D721Med (cell line): ENCODE measurements around the gene TLL1.

Experiments used
- DNase-seq: peaks from one replicate; pipeline ENCODE4 v3.0.0; 2011; ENCODE audit warnings: low spot score; ENCODE audit not compliant: insufficient read length
- FAIRE-seq: peaks from 2 replicates; lab custom pipeline; 2011; peaks lifted over from hg19 to GRCh38; lab: Jason Lieb, UNC
- TF ChIP-seq, protein P1 (sequence below): IDR thresholded peaks from 2 replicates; pipeline ENCODE4 v1.5.1; 2012; ENCODE audit warnings: mild to moderate bottlenecking, control low read depth; ENCODE audit not compliant: insufficient read depth; ENCODE audit errors: missing control alignments

TLL1 gene

DNA sequence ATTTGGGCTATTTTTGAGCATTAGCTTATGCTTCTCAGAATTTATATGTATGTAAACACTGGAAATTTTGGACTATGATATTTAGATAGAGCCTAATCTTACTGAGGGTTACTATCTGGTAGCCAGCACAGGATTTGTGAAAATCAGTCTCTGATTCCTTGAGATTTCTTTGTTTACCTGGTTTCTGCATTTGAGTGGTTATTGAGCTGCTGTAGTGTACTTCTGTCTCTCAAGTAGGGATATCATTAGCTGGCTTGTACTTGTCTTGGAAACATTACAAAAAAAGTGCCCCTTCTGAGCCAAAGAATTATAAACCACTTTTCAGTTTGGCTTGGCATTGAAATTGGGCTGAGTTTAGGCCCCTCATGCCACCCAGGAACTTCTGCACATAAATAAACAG, 49.7 kb downstream of the TLL1 start:
- FAIRE-seq: no peak
- TF ChIP-seq, protein P1, sequence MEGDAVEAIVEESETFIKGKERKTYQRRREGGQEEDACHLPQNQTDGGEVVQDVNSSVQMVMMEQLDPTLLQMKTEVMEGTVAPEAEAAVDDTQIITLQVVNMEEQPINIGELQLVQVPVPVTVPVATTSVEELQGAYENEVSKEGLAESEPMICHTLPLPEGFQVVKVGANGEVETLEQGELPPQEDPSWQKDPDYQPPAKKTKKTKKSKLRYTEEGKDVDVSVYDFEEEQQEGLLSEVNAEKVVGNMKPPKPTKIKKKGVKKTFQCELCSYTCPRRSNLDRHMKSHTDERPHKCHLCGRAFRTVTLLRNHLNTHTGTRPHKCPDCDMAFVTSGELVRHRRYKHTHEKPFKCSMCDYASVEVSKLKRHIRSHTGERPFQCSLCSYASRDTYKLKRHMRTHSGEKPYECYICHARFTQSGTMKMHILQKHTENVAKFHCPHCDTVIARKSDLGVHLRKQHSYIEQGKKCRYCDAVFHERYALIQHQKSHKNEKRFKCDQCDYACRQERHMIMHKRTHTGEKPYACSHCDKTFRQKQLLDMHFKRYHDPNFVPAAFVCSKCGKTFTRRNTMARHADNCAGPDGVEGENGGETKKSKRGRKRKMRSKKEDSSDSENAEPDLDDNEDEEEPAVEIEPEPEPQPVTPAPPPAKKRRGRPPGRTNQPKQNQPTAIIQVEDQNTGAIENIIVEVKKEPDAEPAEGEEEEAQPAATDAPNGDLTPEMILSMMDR: no peak
- DNase-seq: no peak

DNA sequence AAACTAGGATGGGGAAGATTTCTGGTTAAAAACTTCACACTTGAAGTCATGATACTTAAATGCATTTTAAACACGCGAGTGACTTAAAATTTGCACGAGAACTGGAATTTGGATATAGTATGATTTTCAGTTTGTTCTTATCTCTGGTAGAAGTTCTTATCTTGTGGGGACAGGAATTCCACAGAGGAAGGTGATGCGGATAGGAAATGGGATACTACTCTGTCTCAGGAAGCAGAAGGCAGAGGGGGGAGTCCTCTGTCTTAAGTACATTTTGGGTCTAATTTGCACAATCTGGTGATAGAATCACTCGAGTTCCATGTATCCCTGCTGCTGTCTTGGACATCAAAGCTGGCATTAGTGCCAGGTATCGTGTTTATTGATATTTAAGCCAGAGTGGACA, 53.3 kb downstream of the TLL1 start:
- TF ChIP-seq, protein P1: no peak
- no peak for FAIRE-seq
- no peak for DNase-seq

DNA sequence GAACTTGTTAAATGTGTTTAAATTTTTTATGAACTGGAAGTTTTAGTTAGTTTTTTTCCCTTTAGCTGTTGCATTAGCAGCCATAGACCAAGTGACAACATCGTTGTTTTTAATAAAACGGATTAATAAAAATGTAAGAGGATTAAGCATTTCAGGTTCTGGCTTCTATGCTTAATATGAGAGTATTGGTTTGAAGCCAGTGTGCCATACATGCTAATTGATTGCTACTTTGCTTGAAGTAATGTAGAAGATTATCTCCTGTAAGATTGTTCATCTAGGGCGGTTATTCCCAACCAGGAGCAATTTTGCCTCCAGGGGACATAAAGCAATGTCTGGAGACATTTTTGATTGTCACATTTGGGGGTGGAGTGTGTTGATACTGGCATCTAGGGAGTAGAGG, 54.3 kb downstream of the TLL1 start:
- TF ChIP-seq, protein P1: no peak
- peak; percentile 17 for DNase-seq
- peak; percentile 89 for FAIRE-seq

DNA sequence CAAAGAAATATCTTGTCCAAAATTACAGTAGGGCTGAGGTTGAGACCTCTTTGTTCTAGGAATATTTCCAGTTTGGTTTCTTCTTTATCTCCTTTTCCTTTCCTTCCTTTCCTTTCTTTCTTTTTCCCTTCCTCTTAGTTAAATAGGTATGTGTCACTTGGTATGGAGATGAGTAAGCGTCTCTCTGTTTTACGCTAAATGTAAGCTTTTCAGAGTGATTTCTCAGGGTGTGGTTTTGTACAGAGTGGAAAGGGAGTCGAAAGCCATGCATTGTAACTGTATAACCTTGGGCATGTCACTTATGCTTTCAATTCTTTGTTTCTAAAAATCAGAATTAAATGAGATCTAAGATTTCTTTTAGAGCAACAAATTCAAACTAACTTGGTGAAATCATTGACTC, 54.8 kb downstream of the TLL1 start:
- DNase-seq (no peak), FAIRE-seq (no peak)
- TF ChIP-seq, protein P1: no peak

DNA sequence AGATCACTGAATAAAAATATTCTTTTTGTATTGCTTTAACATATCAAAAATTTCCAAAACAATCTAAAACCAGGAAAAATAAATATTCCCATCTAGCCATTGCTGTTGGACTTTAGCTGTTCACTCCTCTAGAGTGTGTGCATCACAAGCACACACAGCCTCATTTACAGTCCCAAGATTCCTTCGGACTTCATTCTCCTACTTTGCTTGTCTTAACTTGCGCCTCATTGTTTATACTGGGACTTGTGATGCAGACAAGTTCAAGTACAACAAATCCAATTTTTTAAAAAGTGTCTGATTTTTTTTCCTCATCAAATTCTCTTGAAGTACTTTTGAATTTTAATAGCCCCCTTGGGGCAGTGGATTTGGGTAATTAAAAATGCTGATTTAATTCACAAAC, 55.6 kb downstream of the TLL1 start:
- FAIRE-seq (no peak), DNase-seq (no peak)
- TF ChIP-seq, protein P1: no peak

DNA sequence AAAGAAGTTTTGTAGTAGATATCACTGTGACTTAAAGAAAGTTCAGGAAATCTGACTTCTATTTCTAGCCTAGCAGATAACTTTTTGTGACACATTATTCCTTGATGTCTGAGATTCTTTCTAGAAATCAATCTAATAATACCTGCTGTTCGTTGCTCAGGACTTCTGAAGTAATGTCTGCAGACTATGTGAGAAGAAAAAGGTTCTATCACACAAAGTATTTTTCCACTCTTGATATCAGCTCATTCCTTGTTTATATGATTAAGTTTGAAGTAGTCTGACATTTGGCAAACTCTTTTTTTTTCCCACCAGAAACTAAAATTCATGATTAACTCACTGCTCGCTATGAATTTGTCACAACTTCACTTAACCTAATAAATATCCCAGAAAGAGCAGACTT, 56.6 kb downstream of the TLL1 start:
- DNase-seq (no peak), FAIRE-seq (no peak)
- TF ChIP-seq, protein P1: no peak

DNA sequence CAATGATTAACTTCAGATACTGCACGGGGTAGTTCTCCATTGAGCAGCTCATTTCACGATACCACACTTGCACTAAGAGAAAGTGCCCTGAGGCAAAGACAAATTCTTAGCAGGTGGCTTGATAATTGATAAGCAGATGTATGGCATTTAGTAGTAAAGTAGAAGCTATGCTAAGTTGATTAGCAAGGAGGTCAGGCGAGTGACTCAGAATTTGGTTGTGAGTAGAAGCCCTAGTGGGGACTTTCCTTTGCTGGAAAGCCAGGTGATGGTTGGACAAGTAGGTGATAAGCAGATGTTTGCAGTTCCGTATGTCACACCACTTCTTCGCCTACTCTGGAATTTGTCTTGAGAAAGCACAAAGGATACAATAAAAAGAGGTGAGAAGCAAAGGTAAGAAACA, 58.7 kb downstream of the TLL1 start:
- no peak for FAIRE-seq
- TF ChIP-seq, protein P1: no peak
- no peak for DNase-seq
